HG03354 (cell line): Measurements from ENCODE around the gene AHDC1.

Experiments
- ATAC-seq: cut with Tn5 transposase; IDR thresholded peaks from one replicate; pipeline ENCODE4 v1.9.1; 2021; ENCODE audit warnings: mild to moderate bottlenecking; ENCODE audit not compliant: unreplicated experiment, poor library complexity, severe bottlenecking

The AHDC1 gene

GRCh38 chr1:27523337-27524020, 80.5 kb downstream of the AHDC1 start:
- no peak for ATAC-seq

- ATAC-seq = no peak
Observed at GRCh38 chr1:27522432-27523336, 81.3 kb downstream of the AHDC1 start.

- no peak for ATAC-seq
Observed at GRCh38 chr1:27521861-27522431, 82.0 kb downstream of the AHDC1 start.

- no peak for ATAC-seq
Observed at GRCh38 chr1:27521336-27521831, 82.6 kb downstream of the AHDC1 start.

- ATAC-seq = no peak
Observed at GRCh38 chr1:27520651-27521050, 83.3 kb downstream of the AHDC1 start.

GRCh38 chr1:27519331-27520258, 84.3 kb downstream of the AHDC1 start:
- ATAC-seq = no peak

GRCh38 chr1:27518808-27519207, 85.1 kb downstream of the AHDC1 start:
- no peak for ATAC-seq

- ATAC-seq = no peak
Observed at GRCh38 chr1:27517907-27518718, 85.8 kb downstream of the AHDC1 start.

- no peak for ATAC-seq
Observed at GRCh38 chr1:27517301-27517700, 86.6 kb downstream of the AHDC1 start.

- ATAC-seq = no peak
Observed at GRCh38 chr1:27515626-27516025, 88.3 kb downstream of the AHDC1 start.

- no peak for ATAC-seq
Observed at GRCh38 chr1:27513958-27514357, 90.0 kb downstream of the AHDC1 start.

- ATAC-seq = no peak
Observed at GRCh38 chr1:27513528-27513927, 90.4 kb downstream of the AHDC1 start.

- no peak for ATAC-seq
Observed at GRCh38 chr1:27509127-27510080, 94.5 kb downstream of the AHDC1 start.

GRCh38 chr1:27507960-27508665, 95.8 kb downstream of the AHDC1 start:
- ATAC-seq = no peak

- no peak for ATAC-seq
Observed at GRCh38 chr1:27506703-27507102, 97.2 kb downstream of the AHDC1 start.

GRCh38 chr1:27505420-27505680, 98.6 kb downstream of the AHDC1 start:
- no peak for ATAC-seq
